AG04449 (cell line): ENCODE measurements around the gene KITLG.

Experiments
- CTCF ChIA-PET: fragments of 350-600 bp; formaldehyde crosslinking; extraction: SDS; loops from one replicate; lab custom pipeline; 2021; ENCODE audit warnings: antibody characterized with exemption; lab: Yijun Ruan, JAX
- POLR2A ChIA-PET: fragments of 400-600, 350-600 bp; formaldehyde crosslinking; extraction: SDS; loops from one replicate; lab custom pipeline; 2020; ENCODE audit warnings: antibody characterized with exemption, inconsistent platforms; lab: Yijun Ruan, JAX
- DNase-seq: peaks from one replicate; pipeline ENCODE4 v3.0.0-alpha.2; 2010; ENCODE audit warnings: low read depth, low spot score
- H3K4me3 ChIP-seq: 2 replicates; pipeline ENCODE4 v1.5.1; 2011; ENCODE audit warnings: low read depth, mild to moderate bottlenecking, control low read depth, low read length
- TF ChIP-seq, protein P1 (sequence below): IDR thresholded peaks from one replicate; pipeline ENCODE4 v1.5.1; 2011; ENCODE audit warnings: mild to moderate bottlenecking, moderate library complexity, low read length, control low read depth, inconsistent platforms; ENCODE audit not compliant: insufficient read depth; ENCODE audit errors: missing control alignments

KITLG gene

DNA sequence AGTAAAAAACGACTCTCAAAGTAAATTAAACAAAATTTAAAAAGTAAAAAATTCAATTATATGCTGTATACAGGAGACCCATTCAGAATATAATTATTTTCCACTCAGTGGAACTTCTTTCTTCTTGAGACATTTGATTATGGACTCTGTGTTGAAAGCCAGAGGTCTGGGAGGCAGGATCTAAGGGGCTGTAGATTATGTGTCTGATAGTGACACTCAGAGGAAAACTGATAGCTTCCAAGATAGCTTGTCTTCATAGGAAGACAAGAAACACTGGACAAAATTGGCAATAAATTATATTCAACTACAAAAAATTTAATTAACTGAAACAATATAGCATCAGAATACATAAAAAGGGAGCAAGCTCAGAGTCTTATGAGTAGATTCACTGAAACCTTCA is 135.8 kb downstream of the KITLG start:
- CTCF ChIA-PET, result no interaction called here
- TF ChIP-seq, protein P1, sequence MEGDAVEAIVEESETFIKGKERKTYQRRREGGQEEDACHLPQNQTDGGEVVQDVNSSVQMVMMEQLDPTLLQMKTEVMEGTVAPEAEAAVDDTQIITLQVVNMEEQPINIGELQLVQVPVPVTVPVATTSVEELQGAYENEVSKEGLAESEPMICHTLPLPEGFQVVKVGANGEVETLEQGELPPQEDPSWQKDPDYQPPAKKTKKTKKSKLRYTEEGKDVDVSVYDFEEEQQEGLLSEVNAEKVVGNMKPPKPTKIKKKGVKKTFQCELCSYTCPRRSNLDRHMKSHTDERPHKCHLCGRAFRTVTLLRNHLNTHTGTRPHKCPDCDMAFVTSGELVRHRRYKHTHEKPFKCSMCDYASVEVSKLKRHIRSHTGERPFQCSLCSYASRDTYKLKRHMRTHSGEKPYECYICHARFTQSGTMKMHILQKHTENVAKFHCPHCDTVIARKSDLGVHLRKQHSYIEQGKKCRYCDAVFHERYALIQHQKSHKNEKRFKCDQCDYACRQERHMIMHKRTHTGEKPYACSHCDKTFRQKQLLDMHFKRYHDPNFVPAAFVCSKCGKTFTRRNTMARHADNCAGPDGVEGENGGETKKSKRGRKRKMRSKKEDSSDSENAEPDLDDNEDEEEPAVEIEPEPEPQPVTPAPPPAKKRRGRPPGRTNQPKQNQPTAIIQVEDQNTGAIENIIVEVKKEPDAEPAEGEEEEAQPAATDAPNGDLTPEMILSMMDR, result no peak
- no peak for DNase-seq

More for the DNA sequence above, 135.8 kb downstream of the KITLG start:
- POLR2A ChIA-PET, result no interaction called here
- H3K4me3 ChIP-seq, result no peak overlapping the region
